H9 (cell line): ENCODE results near the gene CTDSPL. TPM values are rescaled to one million over a fixed set of nuclear protein-coding genes. Genes with fewer than 3 reads are reported as not detected.
A peak's percentile ranks its signal among the peaks of the same experiment; 100 is the strongest.

Experiments used
- DNase-seq: peaks from one replicate; pipeline ENCODE4 v3.0.0-alpha.2; 2017
- H2AFZ ChIP-seq: one replicate; pipeline ENCODE4 v1.6.1; 2013; ENCODE audit warnings: mild to moderate bottlenecking, low read length, control low read depth, moderate library complexity
- H2AK5ac ChIP-seq: 2 replicates; pipeline ENCODE4 v1.6.1; 2013; ENCODE audit warnings: low read length, control low read depth, mixed read lengths; ENCODE audit not compliant: insufficient read length
- H2BK120ac ChIP-seq: one replicate; pipeline ENCODE4 v1.6.1; 2013; ENCODE audit warnings: low read depth, mild to moderate bottlenecking, low read length, control low read depth, inconsistent platforms; ENCODE audit not compliant: poor library complexity, severe bottlenecking
- H2BK12ac ChIP-seq: 2 replicates; pipeline ENCODE4 v1.6.1; 2013; ENCODE audit warnings: low read length, control low read depth, mixed read lengths, low read depth; ENCODE audit not compliant: insufficient read length
- H2BK15ac ChIP-seq: 2 replicates; pipeline ENCODE4 v1.6.1; 2013; ENCODE audit warnings: low read depth, low read length, control low read depth
- H2BK20ac ChIP-seq: one replicate; pipeline ENCODE4 v1.6.1; 2013; ENCODE audit warnings: low read depth, mild to moderate bottlenecking, low read length, control low read depth, inconsistent platforms; ENCODE audit not compliant: poor library complexity, severe bottlenecking
- H2BK5ac ChIP-seq: 2 replicates; pipeline ENCODE4 v1.6.1; 2013; ENCODE audit warnings: low read length, control low read depth, mixed read lengths; ENCODE audit not compliant: insufficient read length
- H3K14ac ChIP-seq: 2 replicates; pipeline ENCODE4 v1.6.1; 2013; ENCODE audit warnings: low read length, control low read depth; ENCODE audit not compliant: insufficient read depth
- H3K18ac ChIP-seq: 2 replicates; pipeline ENCODE4 v1.6.1; 2013; ENCODE audit warnings: low read depth, mild to moderate bottlenecking, mixed read lengths, low read length, control low read depth; ENCODE audit not compliant: insufficient read length
- H3K23ac ChIP-seq: 2 replicates; pipeline ENCODE4 v1.6.1; 2013; ENCODE audit warnings: low read length, control low read depth, mixed read lengths, low read depth; ENCODE audit not compliant: insufficient read length
- H3K23me2 ChIP-seq: 2 replicates; pipeline ENCODE4 v1.6.1; 2013; ENCODE audit warnings: low read depth, mild to moderate bottlenecking, mixed read lengths, low read length, control low read depth; ENCODE audit not compliant: insufficient read length, poor library complexity, severe bottlenecking
- H3K27ac ChIP-seq: 2 replicates; pipeline ENCODE4 v1.5.1; 2013; ENCODE audit warnings: low read length, control low read depth, mixed read lengths, low read depth; ENCODE audit not compliant: insufficient read length
- H3K27me3 ChIP-seq: 2 replicates; pipeline ENCODE4 v1.6.1; 2013; ENCODE audit warnings: low read length, control low read depth, inconsistent platforms; ENCODE audit not compliant: insufficient read depth
- H3K4ac ChIP-seq: 2 replicates; pipeline ENCODE4 v1.6.1; 2013; ENCODE audit warnings: low read depth, mild to moderate bottlenecking, control low read depth, inconsistent platforms, low read length, moderate library complexity
- H3K4me1 ChIP-seq: 2 replicates; pipeline ENCODE4 v1.6.1; 2013; ENCODE audit warnings: low read length, control low read depth, inconsistent platforms; ENCODE audit not compliant: insufficient read depth
- H3K4me2 ChIP-seq: 2 replicates; pipeline ENCODE4 v1.6.1; 2013; ENCODE audit warnings: low read length, control low read depth, mixed read lengths; ENCODE audit not compliant: insufficient read length, insufficient read depth
- H3K56ac ChIP-seq: 2 replicates; pipeline ENCODE4 v1.6.1; 2013; ENCODE audit warnings: low read depth, mild to moderate bottlenecking, mixed read lengths, low read length, control low read depth; ENCODE audit not compliant: insufficient read length
- H3K79me1 ChIP-seq: 2 replicates; pipeline ENCODE4 v1.6.1; 2013; ENCODE audit warnings: low read depth, mild to moderate bottlenecking, moderate library complexity, low read length, control low read depth, inconsistent platforms; ENCODE audit not compliant: insufficient read depth, poor library complexity, severe bottlenecking
- H3K79me2 ChIP-seq: 2 replicates; pipeline ENCODE4 v1.6.1; 2013; ENCODE audit warnings: low read length, control low read depth, inconsistent platforms; ENCODE audit not compliant: insufficient read depth
- H3K9ac ChIP-seq: 2 replicates; pipeline ENCODE4 v1.6.1; 2013; ENCODE audit warnings: low read length, control low read depth, mixed read lengths; ENCODE audit not compliant: insufficient read length; ENCODE audit errors: extremely low read depth
- H3K9me3 ChIP-seq: one replicate; pipeline ENCODE4 v1.6.1; 2013; ENCODE audit warnings: low read depth, low read length, inconsistent platforms; ENCODE audit not compliant: control insufficient read depth
- H3T11ph ChIP-seq: one replicate; pipeline ENCODE4 v1.6.1; 2013; ENCODE audit warnings: mild to moderate bottlenecking, low read length, control low read depth, inconsistent platforms
- H4K20me1 ChIP-seq: one replicate; pipeline ENCODE4 v1.6.1; 2013; ENCODE audit not compliant: control insufficient read depth, insufficient read length, insufficient read depth
- H4K5ac ChIP-seq: 2 replicates; pipeline ENCODE4 v1.6.1; 2013; ENCODE audit warnings: low read depth, mild to moderate bottlenecking, mixed read lengths, low read length, control low read depth; ENCODE audit not compliant: insufficient read length
- H4K8ac ChIP-seq: replicated peaks from 2 replicates; pipeline ENCODE4 v1.6.1; 2013; ENCODE audit warnings: low read length, control low read depth, mixed read lengths, low read depth; ENCODE audit not compliant: insufficient read length
- H4K91ac ChIP-seq: 2 replicates; pipeline ENCODE4 v1.6.1; 2013; ENCODE audit warnings: low read depth, mild to moderate bottlenecking, moderate library complexity, mixed read lengths, low read length, control low read depth; ENCODE audit not compliant: insufficient read length
- H3K27ac Mint-ChIP-seq, 3 experiments: 2 replicates in 2 of 3; 3 replicates in 1 of 3; pipeline ENCODE4 v1.8.0; 2020 to 2021; ENCODE audit warnings: mixed read lengths in 3 of 3, mild to moderate bottlenecking in 1 of 3, moderate library complexity in 1 of 3
- H3K27me3 Mint-ChIP-seq: 2 replicates; pipeline ENCODE4 v1.8.0; 2021; ENCODE audit warnings: low read depth, mild to moderate bottlenecking, moderate library complexity, mixed read lengths
- H3K36me3 Mint-ChIP-seq, 3 experiments: 2 replicates in 2 of 3; 3 replicates in 1 of 3; pipeline ENCODE4 v1.8.0; 2020 to 2021; ENCODE audit warnings: low read depth in 3 of 3, mixed read lengths in 3 of 3; ENCODE audit not compliant: insufficient read depth in 1 of 3
- H3K4me1 Mint-ChIP-seq, 2 experiments: 2 replicates each; pipeline ENCODE4 v1.8.0; 2020; ENCODE audit warnings: mixed read lengths in 2 of 2
- H3K4me3 Mint-ChIP-seq, 2 experiments: 2 replicates in 1 of 2; 3 replicates in 1 of 2; pipeline ENCODE4 v1.8.0; 2020 to 2021; ENCODE audit warnings: mild to moderate bottlenecking in 2 of 2, mixed read lengths in 2 of 2, moderate library complexity in 1 of 2
- H3K9me3 Mint-ChIP-seq, 2 experiments: 2 replicates in 1 of 2; 3 replicates in 1 of 2; pipeline ENCODE4 v1.8.0; 2020; ENCODE audit warnings: mild to moderate bottlenecking in 2 of 2, mixed read lengths in 2 of 2, moderate library complexity in 1 of 2
- WGBS: extraction: QIAGEN DNeasy Blood & Tissue Kit; methylation state at CpG from one replicate; pipeline ENCODE4 v1.1.7; 2013; ENCODE audit warnings: missing lambda C conversion rate, low lambda C conversion rate, mixed read lengths; ENCODE audit not compliant: insufficient read length; ENCODE audit errors: extremely low coverage; 5-methylcytosine and 5-hydroxymethylcytosine counted together
- total RNA-seq: library from RNA; stranded (reverse); gene quantifications from 2 replicates; pipeline ENCODE4 v1.2.1, GENCODE V29; 2021
- TF ChIP-seq, protein P1 (sequence below): fragments of 200-600 bp; sonication (generic); conservative IDR thresholded peaks from 3 replicates; pipeline ENCODE4 v1.8.0; 2021; ENCODE audit warnings: antibody characterized with exemption, mild to moderate bottlenecking

CTDSPL gene
- total RNA-seq, 1 experiment from 2014 or later = 20.8 TPM

DNA sequence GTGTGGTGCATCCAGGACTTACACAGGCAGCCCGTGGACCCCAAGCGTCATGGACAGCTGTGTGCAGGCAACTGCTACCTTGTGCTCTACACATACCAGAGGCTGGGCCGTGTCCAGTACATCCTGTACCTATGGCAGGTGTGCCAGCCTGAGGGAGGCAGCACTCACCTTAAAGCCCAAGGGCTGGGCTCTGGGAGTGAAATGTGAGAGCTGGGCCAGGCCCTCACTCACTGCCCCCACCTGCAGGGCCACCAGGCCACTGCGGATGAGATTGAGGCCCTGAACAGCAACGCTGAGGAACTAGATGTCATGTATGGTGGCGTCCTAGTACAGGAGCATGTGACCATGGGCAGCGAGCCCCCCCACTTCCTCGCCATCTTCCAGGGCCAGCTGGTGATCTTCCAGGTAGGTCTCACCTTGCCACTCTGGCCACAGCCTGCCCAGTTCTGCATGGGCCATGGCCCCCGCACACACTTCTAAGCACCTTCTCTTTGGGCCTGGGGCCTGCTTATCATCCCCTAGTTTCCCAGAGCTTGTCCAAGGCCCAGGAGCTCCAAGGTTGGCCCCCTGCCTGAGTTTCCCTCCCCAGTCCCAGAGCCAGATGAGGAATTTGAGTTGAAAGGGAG is 139.9 kb downstream of the CTDSPL start:
- H2BK12ac ChIP-seq = no peak overlapping the region

More for the DNA sequence above, 139.9 kb downstream of the CTDSPL start:
- Histone ChIP-seq H2BK5ac (no peak overlapping the region), H3K4me2 (no peak overlapping the region), H3K27me3 (no peaks in the 10 kb centered on the region; the same call in 1 of the 2 replicates), H3K23ac (no peak overlapping the region), H3K9me3 (no peaks in the 10 kb centered on the region), H2BK120ac (no peak overlapping the region), H3T11ph (no peak overlapping the region), H2AFZ (no peak overlapping the region), H4K5ac (no peak overlapping the region), H2BK20ac (no peak overlapping the region), H3K27ac (no peak overlapping the region), H3K79me1 (no peaks in the 10 kb centered on the region), H2AK5ac (no peak overlapping the region), H3K18ac (no peak overlapping the region), H3K23me2 (no peaks in the 10 kb centered on the region), H4K8ac (no peak overlapping the region), H3K9ac (no peak overlapping the region), H3K4me1 (peaks cover 2% of the 10 kb centered on the region; the same call in 1 of the 2 replicates), H3K4ac (no peak overlapping the region), H4K20me1 (no peaks in the 10 kb centered on the region), H3K79me2 (no peaks in the 10 kb centered on the region), H3K56ac (no peak overlapping the region), H3K14ac (no peak overlapping the region), H2BK15ac (no peak overlapping the region), H4K91ac (no peak overlapping the region)
- H3K4me1 Mint-ChIP-seq = peaks cover 11 to 20% of the 10 kb centered on the region in 2 experiments
- H3K4me3 Mint-ChIP-seq = no peak overlapping the region
- DNase-seq = peak; percentile 74
- WGBS = no CpG with 5 or more reads among the region's 9 CpGs
- no peak overlapping the region for H3K27ac Mint-ChIP-seq
- peaks cover 0 to 5% (median 4%) of the 10 kb centered on the region in 3 experiments; a peak in 4 of 7 replicates for H3K36me3 Mint-ChIP-seq
- TF ChIP-seq, protein P1, sequence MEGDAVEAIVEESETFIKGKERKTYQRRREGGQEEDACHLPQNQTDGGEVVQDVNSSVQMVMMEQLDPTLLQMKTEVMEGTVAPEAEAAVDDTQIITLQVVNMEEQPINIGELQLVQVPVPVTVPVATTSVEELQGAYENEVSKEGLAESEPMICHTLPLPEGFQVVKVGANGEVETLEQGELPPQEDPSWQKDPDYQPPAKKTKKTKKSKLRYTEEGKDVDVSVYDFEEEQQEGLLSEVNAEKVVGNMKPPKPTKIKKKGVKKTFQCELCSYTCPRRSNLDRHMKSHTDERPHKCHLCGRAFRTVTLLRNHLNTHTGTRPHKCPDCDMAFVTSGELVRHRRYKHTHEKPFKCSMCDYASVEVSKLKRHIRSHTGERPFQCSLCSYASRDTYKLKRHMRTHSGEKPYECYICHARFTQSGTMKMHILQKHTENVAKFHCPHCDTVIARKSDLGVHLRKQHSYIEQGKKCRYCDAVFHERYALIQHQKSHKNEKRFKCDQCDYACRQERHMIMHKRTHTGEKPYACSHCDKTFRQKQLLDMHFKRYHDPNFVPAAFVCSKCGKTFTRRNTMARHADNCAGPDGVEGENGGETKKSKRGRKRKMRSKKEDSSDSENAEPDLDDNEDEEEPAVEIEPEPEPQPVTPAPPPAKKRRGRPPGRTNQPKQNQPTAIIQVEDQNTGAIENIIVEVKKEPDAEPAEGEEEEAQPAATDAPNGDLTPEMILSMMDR = peak; percentile 62; the same call in 2 of the 3 replicates
- no peaks in the 10 kb centered on the region; a peak in 1 of 5 replicates for H3K9me3 Mint-ChIP-seq
- H3K27me3 Mint-ChIP-seq = peaks cover 10% of the 10 kb centered on the region
